Liver (tissue), 9 donors: ENCODE measurements around the gene HTR3B. TPM values are rescaled to one million over a fixed set of nuclear protein-coding genes. Genes with fewer than 3 reads are reported as not detected.

Experiments
- DNase-seq: peaks from one replicate; pipeline ENCODE4 v3.0.0-alpha.2; 2017; ENCODE audit warnings: low spot score
- H3K27ac ChIP-seq, 2 donors: one replicate each; pipeline ENCODE4 v1.7.0; 2013; ENCODE audit warnings: inconsistent platforms in 2 of 2, low read length in 2 of 2, control low read depth in 1 of 2, low read depth in 1 of 2, mild to moderate bottlenecking in 1 of 2
- H3K27me3 ChIP-seq, 4 donors: one replicate each; pipeline versions ENCODE4 v1.6.1 to v1.7.0; 2013; ENCODE audit warnings: low read length in 3 of 4, inconsistent platforms in 1 of 4, mild to moderate bottlenecking in 1 of 4, moderate library complexity in 1 of 4; ENCODE audit not compliant: control insufficient read depth in 4 of 4, insufficient read depth in 4 of 4
- H3K36me3 ChIP-seq, 4 donors: one replicate each; pipeline versions ENCODE4 v1.6.1 to v1.7.0; 2013; ENCODE audit warnings: low read length in 3 of 4, mild to moderate bottlenecking in 3 of 4, low read depth in 1 of 4, moderate library complexity in 1 of 4; ENCODE audit not compliant: control insufficient read depth in 4 of 4, insufficient read depth in 3 of 4
- H3K4me1 ChIP-seq, 4 donors: one replicate each; pipeline versions ENCODE4 v1.6.1 to v1.7.0; 2013; ENCODE audit warnings: low read length in 3 of 4, mild to moderate bottlenecking in 3 of 4, moderate library complexity in 1 of 4; ENCODE audit not compliant: control insufficient read depth in 4 of 4, insufficient read depth in 4 of 4
- H3K4me3 ChIP-seq, 3 donors: one replicate each; pipeline versions ENCODE4 v1.6.1 to v1.7.0; 2013; ENCODE audit warnings: low read length in 3 of 3, control low read depth in 1 of 3, low read depth in 1 of 3, mild to moderate bottlenecking in 1 of 3
- H3K9ac ChIP-seq, 2 donors: one replicate each; pipeline ENCODE4 v1.7.0; 2013; ENCODE audit warnings: low read length in 2 of 2, mild to moderate bottlenecking in 2 of 2, moderate library complexity in 2 of 2, control low read depth in 1 of 2, low read depth in 1 of 2
- H3K9me3 ChIP-seq, 4 donors: one replicate each; pipeline versions ENCODE4 v1.6.1 to v1.7.0; 2013; ENCODE audit warnings: low read length in 3 of 4; ENCODE audit not compliant: control insufficient read depth in 4 of 4
- EGR1 ChIP-seq, 2 donors: IDR thresholded peaks; 2 replicates each; pipeline ENCODE4 v1.6.1; 2016 to 2018; ENCODE audit warnings: antibody characterized with exemption in 2 of 2, low read depth in 2 of 2
- FOXA1 ChIP-seq: IDR thresholded peaks from 2 replicates; pipeline ENCODE4 v1.6.1; 2016; ENCODE audit warnings: antibody characterized with exemption
- FOXA2 ChIP-seq: IDR thresholded peaks from 2 replicates; pipeline ENCODE4 v1.6.1; 2016; ENCODE audit warnings: antibody characterized with exemption
- GABPA ChIP-seq, 2 donors: IDR thresholded peaks in 1 of 2; conservative IDR thresholded peaks in 1 of 2; 2 replicates each; pipeline ENCODE4 v1.6.1; 2016; ENCODE audit warnings: antibody characterized with exemption in 2 of 2, mild to moderate bottlenecking in 1 of 2, moderate library complexity in 1 of 2
- HNF4A ChIP-seq, 2 donors: conservative IDR thresholded peaks; 2 replicates each; pipeline ENCODE4 v1.6.1; 2016; ENCODE audit warnings: antibody characterized with exemption in 2 of 2, mild to moderate bottlenecking in 2 of 2
- HNF4G ChIP-seq: IDR thresholded peaks from 2 replicates; pipeline ENCODE4 v1.6.1; 2016; ENCODE audit warnings: antibody characterized with exemption
- JUND ChIP-seq, 2 donors: IDR thresholded peaks; 2 replicates each; pipeline ENCODE4 v1.6.1; 2016; ENCODE audit warnings: antibody characterized with exemption in 2 of 2
- RAD21 ChIP-seq, 2 donors: IDR thresholded peaks; 2 replicates each; pipeline ENCODE4 v1.6.1; 2016; ENCODE audit warnings: antibody characterized with exemption in 2 of 2, mild to moderate bottlenecking in 2 of 2
- RXRA ChIP-seq, 2 donors: IDR thresholded peaks; 2 replicates each; pipeline ENCODE4 v1.6.1; 2017 to 2018; ENCODE audit warnings: antibody characterized with exemption in 2 of 2, mild to moderate bottlenecking in 1 of 2
- TAF1 ChIP-seq: conservative IDR thresholded peaks from 2 replicates; pipeline ENCODE4 v1.6.1; 2016; ENCODE audit warnings: antibody characterized with exemption, mild to moderate bottlenecking
- YY1 ChIP-seq: IDR thresholded peaks from 2 replicates; pipeline ENCODE4 v1.6.1; 2016; ENCODE audit warnings: antibody characterized with exemption, mild to moderate bottlenecking
- WGBS: extraction: QIAGEN DNeasy Blood & Tissue Kit; methylation state at CpG from one replicate; pipeline ENCODE4 v1.1.7; 2013; 5-methylcytosine and 5-hydroxymethylcytosine counted together
- polyA plus RNA-seq, 2 donors: library from polyadenylated mRNA; stranded (reverse) in 1 of 2; unstranded in 1 of 2; fragments of 200-250 nt in 1 of 2; fragments of >200 nt in 1 of 2; fragmentation: Nextera tagmentation in 1 of 2; extraction: Ambion mirVana in 1 of 2; gene quantifications; one replicate each; pipeline versions ENCODE4 v1.2.1 to v1.2.3, GENCODE V29; 2013 to 2015
- total RNA-seq, 2 donors: library from RNA; depleted of rRNA; stranded (reverse); fragments of >200 nt; gene quantifications; one replicate each; pipeline ENCODE4 v1.2.3, GENCODE V29; 2014
- TF ChIP-seq, protein P1 (sequence below): IDR thresholded peaks from 2 replicates; pipeline ENCODE4 v1.6.1; 2016; ENCODE audit warnings: antibody characterized with exemption
- TF ChIP-seq, protein P2 (sequence below): IDR thresholded peaks from 2 replicates; pipeline ENCODE4 v1.6.1; 2016; ENCODE audit warnings: antibody characterized with exemption
- TF ChIP-seq, protein P3 (sequence below): IDR thresholded peaks from 2 replicates; pipeline ENCODE4 v1.6.1; 2016; ENCODE audit warnings: antibody characterized with exemption
- TF ChIP-seq, protein P4 (sequence below): IDR thresholded peaks from 2 replicates; pipeline ENCODE4 v1.6.1; 2016; ENCODE audit warnings: antibody characterized with exemption, mild to moderate bottlenecking
- TF ChIP-seq, protein P5 (sequence below): fragments of 150-350 bp; IDR thresholded peaks from 2 replicates; pipeline ENCODE4 v1.5.1; 2017; ENCODE audit warnings: improper control_type of control experiment, low read depth, low read length; ENCODE audit not compliant: missing input control
- donor health status: healthy.
- donor health status: healthy.
- donor health status: healthy.
- donor health status: healthy.
- donor health status: healthy.

Gene HTR3B
- total and polyA plus RNA-seq, 4 donors: not detected

DNA sequence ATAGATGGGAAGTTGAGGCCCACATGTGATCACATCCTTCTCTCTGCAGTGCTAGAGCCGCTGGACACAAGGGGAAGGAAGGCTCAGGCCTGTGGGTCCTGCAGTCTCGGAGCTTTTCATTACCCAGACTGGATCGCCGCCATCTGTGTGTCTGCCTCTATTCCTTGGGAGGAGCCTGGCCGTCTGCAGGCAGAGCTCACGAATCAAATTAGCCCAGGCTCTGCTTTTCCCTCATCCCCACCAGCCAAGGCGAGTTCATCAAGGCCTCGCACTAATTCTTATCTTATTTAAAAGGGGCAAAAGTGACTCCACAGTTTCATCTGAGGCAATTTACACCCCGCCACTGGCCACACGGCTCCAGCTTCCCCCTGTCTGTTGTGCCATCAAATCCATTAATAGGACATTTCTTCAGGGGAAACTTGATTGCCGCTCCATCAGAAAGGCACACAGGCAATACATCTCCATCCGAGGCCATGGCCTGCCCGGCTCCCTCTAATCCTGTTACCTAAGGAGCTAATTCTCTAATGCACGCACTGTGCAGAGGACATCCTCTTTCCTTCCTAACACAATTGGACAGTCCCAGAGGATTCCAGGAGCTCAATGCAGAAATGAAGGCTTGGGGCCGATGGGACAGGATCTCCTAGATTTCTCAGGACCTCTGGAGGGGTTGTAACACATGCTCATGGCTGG lies 67.1 kb downstream of the HTR3B start (continued):
- TF ChIP-seq, protein P1, sequence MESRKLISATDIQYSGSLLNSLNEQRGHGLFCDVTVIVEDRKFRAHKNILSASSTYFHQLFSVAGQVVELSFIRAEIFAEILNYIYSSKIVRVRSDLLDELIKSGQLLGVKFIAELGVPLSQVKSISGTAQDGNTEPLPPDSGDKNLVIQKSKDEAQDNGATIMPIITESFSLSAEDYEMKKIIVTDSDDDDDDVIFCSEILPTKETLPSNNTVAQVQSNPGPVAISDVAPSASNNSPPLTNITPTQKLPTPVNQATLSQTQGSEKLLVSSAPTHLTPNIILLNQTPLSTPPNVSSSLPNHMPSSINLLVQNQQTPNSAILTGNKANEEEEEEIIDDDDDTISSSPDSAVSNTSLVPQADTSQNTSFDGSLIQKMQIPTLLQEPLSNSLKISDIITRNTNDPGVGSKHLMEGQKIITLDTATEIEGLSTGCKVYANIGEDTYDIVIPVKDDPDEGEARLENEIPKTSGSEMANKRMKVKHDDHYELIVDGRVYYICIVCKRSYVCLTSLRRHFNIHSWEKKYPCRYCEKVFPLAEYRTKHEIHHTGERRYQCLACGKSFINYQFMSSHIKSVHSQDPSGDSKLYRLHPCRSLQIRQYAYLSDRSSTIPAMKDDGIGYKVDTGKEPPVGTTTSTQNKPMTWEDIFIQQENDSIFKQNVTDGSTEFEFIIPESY: no peak
- TF ChIP-seq JUND (IDR thresholded peaks at IDR 0.05): no peak
- TF ChIP-seq FOXA2: no peak
- TF ChIP-seq, protein P2, sequence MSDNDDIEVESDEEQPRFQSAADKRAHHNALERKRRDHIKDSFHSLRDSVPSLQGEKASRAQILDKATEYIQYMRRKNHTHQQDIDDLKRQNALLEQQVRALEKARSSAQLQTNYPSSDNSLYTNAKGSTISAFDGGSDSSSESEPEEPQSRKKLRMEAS: no peak
- TF ChIP-seq GABPA (IDR thresholded peaks at IDR 0.05 in 1 of 2, conservative IDR thresholded peaks at IDR 0.05 in 1 of 2): no peak

DNA sequence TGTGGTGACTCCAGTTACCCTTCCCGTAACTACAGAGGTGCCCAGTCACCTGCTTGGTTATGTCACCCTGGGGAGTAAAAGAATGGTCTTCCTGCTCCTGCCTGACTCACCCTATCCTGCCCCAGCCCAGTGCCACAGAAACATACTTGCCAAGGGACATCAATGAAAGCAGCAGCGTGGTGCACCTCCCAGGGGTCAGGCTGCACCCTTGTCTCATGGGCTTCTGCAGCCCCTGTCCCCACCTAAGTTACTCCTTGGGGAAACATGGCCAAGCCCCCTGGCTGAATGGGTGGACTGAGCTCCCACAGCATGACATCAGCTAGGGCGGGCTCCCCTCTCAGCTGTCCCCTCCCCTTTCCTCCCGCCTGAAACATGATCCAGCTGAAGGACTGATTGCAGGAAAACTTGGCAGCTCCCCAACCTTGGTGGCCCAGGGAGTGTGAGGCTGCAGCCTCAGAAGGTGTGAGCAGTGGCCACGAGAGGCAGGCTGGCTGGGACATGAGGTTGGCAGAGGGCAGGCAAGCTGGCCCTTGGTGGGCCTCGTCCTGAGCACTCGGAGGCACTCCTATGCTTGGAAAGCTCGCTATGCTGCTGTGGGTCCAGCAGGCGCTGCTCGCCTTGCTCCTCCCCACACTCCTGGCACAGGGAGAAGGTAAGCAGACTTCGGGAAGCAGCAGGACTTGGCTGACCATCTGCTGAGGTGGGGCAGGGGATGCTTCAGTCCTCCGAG lies 70.3 kb downstream of the HTR3B start, which contains the start of gene HTR3A:
TSS of gene HTR3A (plus strand) at position 368 of the 730 bp plus-strand sequence. CDS start at position 586, 218 bp downstream.
- H3K27ac ChIP-seq: no peak within 1 kb of the TSS
- H3K9me3 ChIP-seq: no peaks in the 10 kb centered on the region
- no peak within 1 kb of the TSS for H3K9ac ChIP-seq
- H3K4me3 ChIP-seq: no peak within 1 kb of the TSS
- DNase-seq: peak; percentile 39
- WGBS: 31% methylated on average over 12 of the region's 12 CpGs
- no peaks in the 10 kb centered on the region for H3K4me1 ChIP-seq
- H3K27me3 ChIP-seq: no peaks in the 10 kb centered on the region
- TF ChIP-seq FOXA2: no peak
- no peak for TF ChIP-seq EGR1 (IDR thresholded peaks at IDR 0.05; ENCODE audit: low read depth in 2 of 2)
- TF ChIP-seq JUND (IDR thresholded peaks at IDR 0.05): no peak
- TF ChIP-seq HNF4A (conservative IDR thresholded peaks at IDR 0.05): no peak
- no peak for TF ChIP-seq GABPA (IDR thresholded peaks at IDR 0.05 in 1 of 2, conservative IDR thresholded peaks at IDR 0.05 in 1 of 2)
- TF ChIP-seq, protein P1: no peak
- H3K36me3 ChIP-seq: no peaks in the 10 kb centered on the region

DNA sequence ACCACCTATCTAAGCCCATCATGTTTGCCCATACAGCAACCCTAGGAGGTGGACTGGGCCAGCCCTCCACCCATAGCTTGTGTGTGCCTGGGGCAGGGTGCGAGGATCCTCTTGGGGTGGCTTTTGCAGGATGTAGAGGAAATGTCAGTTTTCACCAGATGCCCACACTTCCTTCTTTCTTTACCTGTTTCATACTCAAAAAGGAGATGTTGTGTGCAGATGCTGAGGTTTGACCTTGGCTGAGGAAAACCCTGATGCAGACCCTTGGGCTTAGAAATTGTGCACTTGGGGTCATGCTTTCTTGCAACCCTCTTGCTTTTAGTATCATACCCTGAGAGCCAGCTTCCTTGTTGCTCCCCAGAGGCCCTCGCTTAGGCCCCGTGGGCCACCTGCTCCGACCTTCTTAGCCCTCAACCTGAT lies 72.5 kb downstream of the HTR3B start:
- DNase-seq: no peak
- H3K27ac ChIP-seq: no peak overlapping the region
- no peaks in the 10 kb centered on the region for H3K4me1 ChIP-seq
- TF ChIP-seq, protein P3, sequence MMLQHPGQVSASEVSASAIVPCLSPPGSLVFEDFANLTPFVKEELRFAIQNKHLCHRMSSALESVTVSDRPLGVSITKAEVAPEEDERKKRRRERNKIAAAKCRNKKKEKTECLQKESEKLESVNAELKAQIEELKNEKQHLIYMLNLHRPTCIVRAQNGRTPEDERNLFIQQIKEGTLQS: no peak
- TF ChIP-seq EGR1 (IDR thresholded peaks at IDR 0.05; ENCODE audit: low read depth in 2 of 2) (no peak), HNF4A (conservative IDR thresholded peaks at IDR 0.05) (no peak), TAF1 (no peak), GABPA (IDR thresholded peaks at IDR 0.05 in 1 of 2, conservative IDR thresholded peaks at IDR 0.05 in 1 of 2) (no peak), FOXA1 (no peak), RAD21 (IDR thresholded peaks at IDR 0.05) (no peak), HNF4G (no peak), YY1 (no peak), RXRA (IDR thresholded peaks at IDR 0.05) (no peak)
- TF ChIP-seq, protein P4, sequence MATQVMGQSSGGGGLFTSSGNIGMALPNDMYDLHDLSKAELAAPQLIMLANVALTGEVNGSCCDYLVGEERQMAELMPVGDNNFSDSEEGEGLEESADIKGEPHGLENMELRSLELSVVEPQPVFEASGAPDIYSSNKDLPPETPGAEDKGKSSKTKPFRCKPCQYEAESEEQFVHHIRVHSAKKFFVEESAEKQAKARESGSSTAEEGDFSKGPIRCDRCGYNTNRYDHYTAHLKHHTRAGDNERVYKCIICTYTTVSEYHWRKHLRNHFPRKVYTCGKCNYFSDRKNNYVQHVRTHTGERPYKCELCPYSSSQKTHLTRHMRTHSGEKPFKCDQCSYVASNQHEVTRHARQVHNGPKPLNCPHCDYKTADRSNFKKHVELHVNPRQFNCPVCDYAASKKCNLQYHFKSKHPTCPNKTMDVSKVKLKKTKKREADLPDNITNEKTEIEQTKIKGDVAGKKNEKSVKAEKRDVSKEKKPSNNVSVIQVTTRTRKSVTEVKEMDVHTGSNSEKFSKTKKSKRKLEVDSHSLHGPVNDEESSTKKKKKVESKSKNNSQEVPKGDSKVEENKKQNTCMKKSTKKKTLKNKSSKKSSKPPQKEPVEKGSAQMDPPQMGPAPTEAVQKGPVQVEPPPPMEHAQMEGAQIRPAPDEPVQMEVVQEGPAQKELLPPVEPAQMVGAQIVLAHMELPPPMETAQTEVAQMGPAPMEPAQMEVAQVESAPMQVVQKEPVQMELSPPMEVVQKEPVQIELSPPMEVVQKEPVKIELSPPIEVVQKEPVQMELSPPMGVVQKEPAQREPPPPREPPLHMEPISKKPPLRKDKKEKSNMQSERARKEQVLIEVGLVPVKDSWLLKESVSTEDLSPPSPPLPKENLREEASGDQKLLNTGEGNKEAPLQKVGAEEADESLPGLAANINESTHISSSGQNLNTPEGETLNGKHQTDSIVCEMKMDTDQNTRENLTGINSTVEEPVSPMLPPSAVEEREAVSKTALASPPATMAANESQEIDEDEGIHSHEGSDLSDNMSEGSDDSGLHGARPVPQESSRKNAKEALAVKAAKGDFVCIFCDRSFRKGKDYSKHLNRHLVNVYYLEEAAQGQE: no peak
- TF ChIP-seq, protein P5, sequence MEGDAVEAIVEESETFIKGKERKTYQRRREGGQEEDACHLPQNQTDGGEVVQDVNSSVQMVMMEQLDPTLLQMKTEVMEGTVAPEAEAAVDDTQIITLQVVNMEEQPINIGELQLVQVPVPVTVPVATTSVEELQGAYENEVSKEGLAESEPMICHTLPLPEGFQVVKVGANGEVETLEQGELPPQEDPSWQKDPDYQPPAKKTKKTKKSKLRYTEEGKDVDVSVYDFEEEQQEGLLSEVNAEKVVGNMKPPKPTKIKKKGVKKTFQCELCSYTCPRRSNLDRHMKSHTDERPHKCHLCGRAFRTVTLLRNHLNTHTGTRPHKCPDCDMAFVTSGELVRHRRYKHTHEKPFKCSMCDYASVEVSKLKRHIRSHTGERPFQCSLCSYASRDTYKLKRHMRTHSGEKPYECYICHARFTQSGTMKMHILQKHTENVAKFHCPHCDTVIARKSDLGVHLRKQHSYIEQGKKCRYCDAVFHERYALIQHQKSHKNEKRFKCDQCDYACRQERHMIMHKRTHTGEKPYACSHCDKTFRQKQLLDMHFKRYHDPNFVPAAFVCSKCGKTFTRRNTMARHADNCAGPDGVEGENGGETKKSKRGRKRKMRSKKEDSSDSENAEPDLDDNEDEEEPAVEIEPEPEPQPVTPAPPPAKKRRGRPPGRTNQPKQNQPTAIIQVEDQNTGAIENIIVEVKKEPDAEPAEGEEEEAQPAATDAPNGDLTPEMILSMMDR: no peak

More for the DNA sequence above, 72.5 kb downstream of the HTR3B start:
- 67% methylated on average over 4 of the region's 4 CpGs for WGBS
- H3K36me3 ChIP-seq: no peaks in the 10 kb centered on the region
- H3K9me3 ChIP-seq: no peaks in the 10 kb centered on the region
- H3K27me3 ChIP-seq: no peaks in the 10 kb centered on the region
- no peak overlapping the region for H3K4me3 ChIP-seq
- no peak overlapping the region for H3K9ac ChIP-seq
